Prostate gland (tissue), 2 donors: ENCODE measurements around the gene AMFR. TPM values are rescaled to one million over a fixed set of nuclear protein-coding genes. Genes with fewer than 3 reads are reported as not detected.

Experiments used
- DNase-seq: peaks from one replicate; pipeline ENCODE4 v3.0.0-alpha.2; 2019; ENCODE audit warnings: low spot score
- H3K27ac ChIP-seq, 2 donors: fragments of 200-600 bp; sonication (generic); 2 replicates each; pipeline ENCODE4 v1.5.1; 2017 to 2019
- H3K27me3 ChIP-seq: fragments of 200-600 bp; sonication (generic); replicated peaks from 2 replicates; pipeline ENCODE4 v1.5.1; 2019; ENCODE audit not compliant: insufficient read depth
- H3K36me3 ChIP-seq, 2 donors: fragments of 200-600 bp; sonication (generic); 1 replicate in 1 of 2; 2 replicates in 1 of 2; pipeline versions ENCODE4 v1.5.1 to v1.8.1; 2017 to 2019
- H3K4me1 ChIP-seq: fragments of 200-600 bp; sonication (generic); replicated peaks from 2 replicates; pipeline ENCODE4 v1.5.1; 2019
- H3K4me3 ChIP-seq, 2 donors: fragments of 200-600 bp; sonication (generic); 2 replicates each; pipeline ENCODE4 v1.5.1; 2017 to 2019
- H3K9me3 ChIP-seq: fragments of 200-600 bp; sonication (generic); 2 replicates; pipeline ENCODE4 v1.5.1; 2017
- CTCF ChIP-seq, 4 experiments: fragments of 200-600 bp in 2 of 4; fragments of 450-650 bp in 2 of 4; sonication (generic) in 2 of 4; IDR thresholded peaks; 1 replicate in 3 of 4; 2 replicates in 1 of 4; pipeline ENCODE4 v1.5.1; 2016 to 2019; ENCODE audit warnings: antibody characterized with exemption in 4 of 4, mild to moderate bottlenecking in 2 of 4, moderate library complexity in 2 of 4
- POLR2A ChIP-seq: fragments of 450-650 bp; IDR thresholded peaks from one replicate; pipeline ENCODE4 v1.6.1; 2016; ENCODE audit warnings: antibody characterized with exemption, mild to moderate bottlenecking
- POLR2AphosphoS5 ChIP-seq: sonication (generic); formaldehyde crosslinking; IDR thresholded peaks from one replicate; pipeline ENCODE4 v1.6.1; 2017; ENCODE audit warnings: antibody characterized with exemption
- WGBS: methylation state at CpG from one replicate; pipeline ENCODE4 v1.1.5; 2018; 5-methylcytosine and 5-hydroxymethylcytosine counted together
- intact Hi-C: fragments of 100-400 bp; cut with DNase I; formaldehyde crosslinking; loops from one replicate; pipeline ENCODE4 v1.14.2; 2022
- total RNA-seq, 2 donors: library from RNA; depleted of rRNA; stranded (reverse); fragments of >200 nt; gene quantifications; one replicate each; pipeline ENCODE4 v1.1.0, GENCODE V29; 2016

AMFR gene
- total RNA-seq, 2 donors from 2014 or later = 123 to 261 TPM

DNA sequence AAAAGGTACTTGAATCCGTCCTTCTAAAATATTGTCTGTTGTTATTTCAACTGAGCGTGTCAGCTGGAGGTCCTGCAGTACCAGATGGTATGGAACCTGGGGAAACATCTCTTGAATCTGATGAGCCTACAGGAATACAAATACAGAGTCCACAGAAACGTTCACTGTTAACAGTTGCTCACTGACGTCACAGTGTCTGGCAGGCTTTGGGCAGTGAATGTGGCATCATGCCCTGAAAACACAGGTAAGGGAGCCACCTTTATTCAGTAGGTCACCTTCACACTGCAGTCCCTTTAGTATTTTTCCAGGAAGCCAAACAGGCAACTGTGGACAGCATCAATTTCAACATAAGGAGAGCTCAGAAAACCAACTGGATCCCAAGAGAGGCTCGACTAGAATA is 56.1 kb downstream of the AMFR start:
- H3K9me3 ChIP-seq = no peaks in the 10 kb centered on the region
- intact Hi-C loops = no loop called here
- no peak overlapping the region for H3K4me3 ChIP-seq
- H3K4me1 ChIP-seq = no peaks in the 10 kb centered on the region
- TF ChIP-seq CTCF (IDR thresholded peaks at IDR 0.05) (no peak), POLR2AphosphoS5 (no peak), POLR2A (no peak)
- DNase-seq = no peak
- no peak overlapping the region for H3K27ac ChIP-seq
- H3K36me3 ChIP-seq = peaks cover 0 to 4% of the 10 kb centered on the region in 2 donors
- no peaks in the 10 kb centered on the region for H3K27me3 ChIP-seq
- 80% methylated on average over 5 of the region's 5 CpGs for WGBS

DNA sequence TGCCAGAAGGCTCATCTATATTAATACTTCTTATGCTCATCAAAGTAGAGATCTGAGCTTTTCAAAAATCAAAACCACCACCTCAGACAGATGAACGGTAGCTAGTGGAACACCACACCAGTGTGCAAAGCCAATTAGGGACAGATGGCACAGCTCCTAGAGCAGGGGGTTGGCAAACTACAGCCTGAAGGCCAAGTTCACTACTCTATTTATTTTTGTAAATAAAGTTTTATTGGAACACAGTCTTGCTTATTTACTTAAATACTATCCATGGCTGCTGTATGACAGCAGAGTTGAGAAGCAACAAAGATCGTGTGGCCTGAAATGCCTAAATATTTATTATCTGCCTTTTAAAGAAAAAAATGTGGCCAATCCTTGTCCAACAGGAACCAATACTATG is 56.8 kb downstream of the AMFR start:
- no peaks in the 10 kb centered on the region for H3K27me3 ChIP-seq
- TF ChIP-seq POLR2AphosphoS5 (no peak), CTCF (IDR thresholded peaks at IDR 0.05) (no peak), POLR2A (no peak)
- H3K27ac ChIP-seq = no peak overlapping the region
- intact Hi-C loops = no loop called here
- H3K4me3 ChIP-seq = no peak overlapping the region
- 84% methylated on average over 2 of the region's 2 CpGs for WGBS
- no peak for DNase-seq
- no peaks in the 10 kb centered on the region for H3K9me3 ChIP-seq
- no peaks in the 10 kb centered on the region for H3K4me1 ChIP-seq
- peaks cover 0 to 4% of the 10 kb centered on the region in 2 donors for H3K36me3 ChIP-seq

DNA sequence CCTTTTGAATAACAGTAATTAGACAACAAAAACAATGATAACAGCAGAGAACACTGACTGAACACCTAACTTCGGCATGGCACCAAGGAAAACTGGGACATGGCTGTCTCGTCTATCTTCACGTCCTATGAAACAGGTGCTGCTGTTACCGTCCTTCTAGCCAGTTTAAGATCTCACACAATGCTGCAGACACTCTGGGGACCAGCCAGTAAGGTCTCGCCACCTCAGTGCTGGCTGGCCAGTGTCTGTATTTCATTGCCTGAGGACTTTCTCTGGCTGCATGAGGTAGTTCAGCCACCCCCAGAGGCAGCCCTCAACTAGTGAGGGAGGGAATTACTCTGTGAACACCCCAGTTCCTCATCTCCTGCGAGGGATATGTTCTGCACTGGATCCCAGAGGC is 57.6 kb downstream of the AMFR start:
- H3K36me3 ChIP-seq = peaks cover 0 to 4% of the 10 kb centered on the region in 2 donors
- WGBS = 96% methylated on average over 6 of the region's 6 CpGs

DNA sequence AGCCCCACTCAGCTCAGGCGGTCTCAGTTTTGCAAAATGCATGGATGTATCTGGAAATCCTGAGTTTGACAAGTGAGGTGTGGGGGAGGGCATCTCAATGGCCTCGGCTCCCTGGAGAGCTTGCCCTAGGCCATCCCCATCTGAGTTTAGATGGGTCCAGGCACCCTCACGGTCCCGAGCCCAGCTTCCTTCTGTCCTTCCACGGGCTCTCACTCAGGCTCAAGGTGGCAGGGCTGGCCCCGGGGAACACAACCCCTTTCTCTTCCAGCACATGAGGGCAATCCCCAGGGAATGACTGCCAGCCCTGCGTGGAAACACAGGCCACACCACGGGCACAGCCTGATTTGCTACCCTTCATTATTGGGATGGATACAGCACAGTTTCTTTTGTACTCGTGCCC is 58.4 kb downstream of the AMFR start:
- no peak overlapping the region for H3K27ac ChIP-seq
- WGBS = 96% methylated on average over 9 of the region's 9 CpGs
- H3K9me3 ChIP-seq = no peaks in the 10 kb centered on the region
- H3K36me3 ChIP-seq = peaks cover 0 to 4% of the 10 kb centered on the region in 2 donors
- no peaks in the 10 kb centered on the region for H3K4me1 ChIP-seq
- no peak overlapping the region for H3K4me3 ChIP-seq
- H3K27me3 ChIP-seq = no peaks in the 10 kb centered on the region
- intact Hi-C loops = no loop called here
- TF ChIP-seq POLR2AphosphoS5 (no peak), POLR2A (no peak), CTCF (IDR thresholded peaks at IDR 0.05) (no peak)
- DNase-seq = no peak

More for the DNA sequence above, 57.6 kb downstream of the AMFR start:
- H3K9me3 ChIP-seq = no peaks in the 10 kb centered on the region
- no peaks in the 10 kb centered on the region for H3K4me1 ChIP-seq
- intact Hi-C loops = no loop called here
- no peaks in the 10 kb centered on the region for H3K27me3 ChIP-seq
- TF ChIP-seq POLR2AphosphoS5 (no peak), POLR2A (no peak), CTCF (IDR thresholded peaks at IDR 0.05) (no peak)
- DNase-seq = no peak
- no peak overlapping the region for H3K4me3 ChIP-seq
- no peak overlapping the region for H3K27ac ChIP-seq

- intact Hi-C loops = no loop called here
- Histone ChIP-seq H3K9me3 (no peaks in the 10 kb centered on the region), H3K36me3 (peaks cover 0 to 4% of the 10 kb centered on the region in 2 donors), H3K4me1 (no peaks in the 10 kb centered on the region), H3K4me3 (no peak overlapping the region), H3K27ac (no peak overlapping the region), H3K27me3 (no peaks in the 10 kb centered on the region)
- WGBS = 85% methylated on average over 7 of the region's 7 CpGs
- no peak for DNase-seq
- TF ChIP-seq POLR2A = no peak
These were observed 59.8 kb downstream of the AMFR start for GRCh38 chr16:56365552-56365951.
